Ascending aorta (tissue), 2 donors: ENCODE results near the gene MMEL1. TPM values are rescaled to one million over a fixed set of nuclear protein-coding genes. Genes with fewer than 3 reads are reported as not detected.

Source experiments
- DNase-seq, 2 donors: peaks; one replicate each; pipeline ENCODE4 v3.0.0-alpha.2; 2019; ENCODE audit warnings: low spot score in 2 of 2
- H3K27ac ChIP-seq, 2 donors: fragments of 200-600 bp; sonication (generic); one replicate each; pipeline ENCODE4 v1.5.1; 2016 to 2017; ENCODE audit warnings: mild to moderate bottlenecking in 1 of 2
- H3K27me3 ChIP-seq: fragments of 200-600 bp; sonication (generic); one replicate; pipeline ENCODE4 v1.5.1; 2017
- H3K36me3 ChIP-seq, 2 donors: fragments of 200-600 bp; sonication (generic); one replicate each; pipeline ENCODE4 v1.5.1; 2016
- H3K4me1 ChIP-seq, 2 donors: fragments of 200-600 bp; sonication (generic); one replicate each; pipeline ENCODE4 v1.5.1; 2016 to 2017; ENCODE audit warnings: mild to moderate bottlenecking in 1 of 2
- H3K4me3 ChIP-seq, 2 donors: fragments of 200-600 bp; sonication (generic); one replicate each; pipeline ENCODE4 v1.5.1; 2016 to 2017; ENCODE audit warnings: mild to moderate bottlenecking in 1 of 2
- H3K9me3 ChIP-seq, 2 donors: fragments of 200-600 bp; sonication (generic); one replicate each; pipeline ENCODE4 v1.5.1; 2016
- intact Hi-C: fragments of 100-400 bp; cut with DNase I; formaldehyde crosslinking; loops from one replicate; pipeline ENCODE4 v1.15.1; 2023
- total RNA-seq: library from RNA; depleted of rRNA; stranded (reverse); fragments of >200 nt; gene quantifications from one replicate; pipeline ENCODE4 v1.1.0, GENCODE V29; 2016
- TF ChIP-seq, protein P1 (sequence below), 3 experiments: fragments of 200-600 bp in 2 of 3; fragments of 450-650 bp in 1 of 3; sonication (generic) in 2 of 3; IDR thresholded peaks; one replicate each; pipeline ENCODE4 v1.5.1; 2016 to 2019; ENCODE audit warnings: antibody characterized with exemption in 3 of 3, mild to moderate bottlenecking in 1 of 3, moderate library complexity in 1 of 3

Gene MMEL1
- total RNA-seq, 1 donor from 2014 or later = not detected

DNA sequence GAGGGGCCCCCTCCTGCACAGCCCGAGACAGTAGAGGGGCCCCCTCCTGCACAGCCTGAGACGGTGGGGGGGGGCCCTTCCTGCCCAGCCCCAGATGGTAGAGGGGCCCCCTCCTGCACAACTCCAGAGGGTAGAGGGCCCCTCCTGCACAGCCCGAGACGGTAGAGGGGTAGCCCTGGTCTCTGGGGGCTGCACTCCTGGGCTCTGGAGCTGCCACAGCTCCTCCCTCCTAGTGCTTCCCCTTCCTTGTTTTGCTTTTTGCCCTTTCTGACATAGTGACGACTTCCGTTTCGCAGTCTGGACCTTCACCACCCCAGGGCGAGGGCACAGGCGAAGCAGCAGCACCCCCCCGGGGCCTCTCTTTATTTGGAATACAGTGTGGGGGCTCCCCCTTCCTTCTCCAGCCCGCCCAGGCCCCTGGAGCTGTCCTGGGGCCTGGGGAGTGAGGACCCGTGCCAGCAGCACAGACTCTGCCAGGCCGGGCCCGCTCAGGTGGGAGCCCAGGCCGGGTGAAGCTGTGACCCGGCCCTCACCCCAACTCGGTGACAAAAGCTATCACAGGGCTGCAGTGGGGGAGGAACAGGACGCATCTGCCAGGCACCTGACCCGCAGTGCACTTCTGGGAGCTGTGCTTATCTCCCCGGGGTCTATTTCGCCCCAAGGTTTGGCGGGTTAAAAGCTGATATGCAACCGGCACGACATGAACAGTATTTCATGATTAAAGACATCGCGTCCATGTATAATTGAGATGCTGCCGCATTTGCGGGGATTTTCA is 47.3 kb downstream of the MMEL1 start:
- TF ChIP-seq, protein P1, sequence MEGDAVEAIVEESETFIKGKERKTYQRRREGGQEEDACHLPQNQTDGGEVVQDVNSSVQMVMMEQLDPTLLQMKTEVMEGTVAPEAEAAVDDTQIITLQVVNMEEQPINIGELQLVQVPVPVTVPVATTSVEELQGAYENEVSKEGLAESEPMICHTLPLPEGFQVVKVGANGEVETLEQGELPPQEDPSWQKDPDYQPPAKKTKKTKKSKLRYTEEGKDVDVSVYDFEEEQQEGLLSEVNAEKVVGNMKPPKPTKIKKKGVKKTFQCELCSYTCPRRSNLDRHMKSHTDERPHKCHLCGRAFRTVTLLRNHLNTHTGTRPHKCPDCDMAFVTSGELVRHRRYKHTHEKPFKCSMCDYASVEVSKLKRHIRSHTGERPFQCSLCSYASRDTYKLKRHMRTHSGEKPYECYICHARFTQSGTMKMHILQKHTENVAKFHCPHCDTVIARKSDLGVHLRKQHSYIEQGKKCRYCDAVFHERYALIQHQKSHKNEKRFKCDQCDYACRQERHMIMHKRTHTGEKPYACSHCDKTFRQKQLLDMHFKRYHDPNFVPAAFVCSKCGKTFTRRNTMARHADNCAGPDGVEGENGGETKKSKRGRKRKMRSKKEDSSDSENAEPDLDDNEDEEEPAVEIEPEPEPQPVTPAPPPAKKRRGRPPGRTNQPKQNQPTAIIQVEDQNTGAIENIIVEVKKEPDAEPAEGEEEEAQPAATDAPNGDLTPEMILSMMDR (IDR thresholded peaks at IDR 0.05) = no peak
- H3K27ac ChIP-seq = peak overlapping the region; percentile 91 to 94
- peaks cover 13 to 14% of the 10 kb centered on the region in 2 donors for H3K4me1 ChIP-seq
- intact Hi-C loops = loop anchor here (1.0 to 10.0 kb wide), 8 partner anchors 37 to 1317 kb away; partner anchors contain the start of genes C1orf174, FAAP20, MORN1 and PANK4
- H3K4me3 ChIP-seq = peak overlapping the region; percentile 79 to 85
- DNase-seq = peak; percentile 55 to 87
- peaks cover 0 to 4% of the 10 kb centered on the region in 2 donors for H3K36me3 ChIP-seq
- no peaks in the 10 kb centered on the region for H3K9me3 ChIP-seq
- H3K27me3 ChIP-seq = no peaks in the 10 kb centered on the region

DNA sequence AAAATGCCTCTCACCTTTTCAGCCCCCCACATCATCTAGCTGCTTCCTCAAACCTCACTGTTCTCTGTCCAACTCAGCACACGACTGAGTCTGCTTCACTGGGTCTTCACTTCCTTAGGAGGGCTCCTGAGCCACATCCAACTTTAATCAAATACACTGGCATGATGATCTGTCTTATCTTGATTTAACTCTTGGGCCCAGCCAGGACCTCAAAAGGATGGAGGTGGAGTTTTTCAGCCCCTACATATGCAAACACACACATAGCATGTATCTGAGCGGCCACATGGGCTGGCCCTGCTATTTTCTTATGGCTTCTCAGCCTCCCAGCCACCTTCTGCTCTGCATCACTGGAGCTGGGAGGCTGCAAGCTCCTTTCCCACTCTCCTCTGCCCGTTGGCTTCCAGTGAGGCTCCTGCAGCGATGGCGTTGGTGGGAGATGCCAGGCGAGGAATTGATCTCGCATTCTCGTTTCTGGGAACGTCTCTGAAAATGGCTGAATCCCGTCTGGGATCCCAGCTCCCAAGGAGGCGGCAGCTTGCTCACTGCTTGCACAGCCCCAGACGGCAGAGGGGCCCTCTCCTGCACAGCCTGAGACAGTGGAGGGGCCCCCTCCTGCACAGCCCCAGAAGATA is 48.0 kb downstream of the MMEL1 start:
- intact Hi-C loops = loop anchor here (5.0 to 10.0 kb wide), 3 partner anchors 393 to 1317 kb away; partner anchors contain the start of genes C1orf174, FAAP20 and TPRG1L

DNA sequence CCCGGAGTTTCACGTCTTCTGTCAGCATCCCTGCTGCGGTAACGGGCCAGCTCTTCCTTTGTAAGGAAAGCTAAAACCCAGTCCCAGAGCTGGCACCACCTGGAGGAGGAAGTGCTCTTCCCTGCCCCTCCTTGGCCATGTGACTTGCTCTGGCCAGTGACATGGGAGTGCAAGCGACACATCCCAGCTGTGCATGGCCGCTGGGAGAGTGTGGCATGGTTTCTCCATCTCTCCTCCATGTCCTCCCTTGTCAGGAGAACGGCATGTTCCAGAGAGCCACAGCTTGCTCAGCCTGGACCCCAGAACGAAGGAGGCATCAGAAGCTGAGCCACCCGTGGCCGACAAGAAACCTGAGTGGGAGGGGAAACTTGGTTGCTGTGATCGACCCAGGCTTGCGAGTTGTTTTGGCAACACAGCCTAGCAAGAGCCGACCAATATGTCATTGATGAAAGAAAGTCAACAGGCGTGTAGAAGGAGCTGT is 48.9 kb downstream of the MMEL1 start:
- DNase-seq = no peak
- Histone ChIP-seq H3K4me1 (peaks cover 13 to 14% of the 10 kb centered on the region in 2 donors), H3K27me3 (no peaks in the 10 kb centered on the region), H3K4me3 (no peak overlapping the region), H3K27ac (no peak overlapping the region), H3K9me3 (no peaks in the 10 kb centered on the region), H3K36me3 (peaks cover 0 to 2% of the 10 kb centered on the region in 2 donors)
- intact Hi-C loops = loop anchor here (10.0 kb wide), 1 partner anchor 1041 kb away; the partner anchor contains the start of gene TPRG1L
- TF ChIP-seq, protein P1 (IDR thresholded peaks at IDR 0.05) = no peak

More for the DNA sequence above, 48.0 kb downstream of the MMEL1 start:
- H3K36me3 ChIP-seq = peaks cover 0 to 4% of the 10 kb centered on the region in 2 donors
- no peak for DNase-seq
- peaks cover 13 to 14% of the 10 kb centered on the region in 2 donors for H3K4me1 ChIP-seq
- H3K27ac ChIP-seq = peak overlapping the region; percentile 91 to 94
- TF ChIP-seq, protein P1 (IDR thresholded peaks at IDR 0.05) = no peak
- H3K9me3 ChIP-seq = no peaks in the 10 kb centered on the region
- no peaks in the 10 kb centered on the region for H3K27me3 ChIP-seq
- H3K4me3 ChIP-seq = peak overlapping the region; percentile 79 to 85

DNA sequence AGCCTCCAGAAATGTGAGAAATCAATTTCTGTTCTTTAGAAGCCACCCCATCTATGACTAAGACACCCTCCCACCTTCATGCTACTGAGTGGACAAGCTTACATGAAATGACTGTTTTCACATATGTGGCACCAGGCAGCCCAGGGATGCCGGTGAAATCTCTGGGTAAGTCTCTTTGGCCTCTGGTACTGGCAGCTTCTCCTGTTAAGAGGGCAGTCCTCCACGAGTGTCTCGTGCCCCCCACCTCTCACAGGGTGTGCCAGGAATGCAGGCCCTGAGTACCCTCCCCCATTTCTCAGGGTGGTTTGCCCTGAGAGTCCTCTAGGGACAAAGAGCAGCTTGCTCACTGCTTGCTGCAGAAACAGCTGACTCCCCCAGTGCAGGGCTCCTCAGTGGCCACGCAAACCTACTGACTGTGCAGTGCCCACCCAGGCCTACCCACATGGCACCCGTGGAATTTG is 49.5 kb downstream of the MMEL1 start:
- Histone ChIP-seq H3K4me1 (peaks cover 13 to 14% of the 10 kb centered on the region in 2 donors), H3K4me3 (no peak overlapping the region), H3K27me3 (no peaks in the 10 kb centered on the region), H3K27ac (no peak overlapping the region), H3K36me3 (no peaks in the 10 kb centered on the region), H3K9me3 (no peaks in the 10 kb centered on the region)
- TF ChIP-seq, protein P1 (IDR thresholded peaks at IDR 0.05) = no peak
- intact Hi-C loops = loop anchor here (10.0 kb wide), 1 partner anchor 1041 kb away; the partner anchor contains the start of gene TPRG1L
- DNase-seq = no peak

DNA sequence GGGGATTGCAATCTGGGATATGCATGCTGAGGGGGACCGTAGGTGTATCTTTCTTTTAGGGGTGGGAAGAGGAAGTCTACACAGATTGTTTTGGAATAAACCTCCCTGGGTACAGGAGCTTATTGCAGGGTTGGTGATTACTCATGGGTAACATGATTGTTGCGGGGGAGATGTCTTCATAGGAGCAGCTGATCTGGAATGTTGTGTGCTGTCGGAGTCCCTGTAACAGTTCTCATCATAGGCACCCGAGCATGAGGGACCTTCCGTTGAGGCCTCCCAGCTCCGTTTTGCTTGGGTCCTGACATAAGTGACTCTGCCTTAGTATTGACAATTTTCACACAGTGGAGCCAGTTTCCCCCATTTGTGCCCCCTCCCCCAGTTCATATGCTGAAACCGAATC is 50.4 kb downstream of the MMEL1 start:
- no peak for DNase-seq
- intact Hi-C loops = loop anchor here (10.0 kb wide), 1 partner anchor 1042 kb away; the partner anchor contains the start of gene TPRG1L

More for the DNA sequence above, 50.4 kb downstream of the MMEL1 start:
- Histone ChIP-seq H3K27ac (no peak overlapping the region), H3K36me3 (no peaks in the 10 kb centered on the region), H3K4me1 (peaks cover 9 to 12% of the 10 kb centered on the region in 2 donors), H3K4me3 (no peak overlapping the region), H3K9me3 (no peaks in the 10 kb centered on the region), H3K27me3 (no peaks in the 10 kb centered on the region)
- TF ChIP-seq, protein P1 (IDR thresholded peaks at IDR 0.05) = no peak
